Measurements from ENCODE around the gene KIF3A.
A peak's percentile ranks its signal among the peaks of the same experiment; 100 is the strongest.

Gene KIF3A

GRCh38 chr5:132746954-132747615 lies 9.7 kb upstream of the KIF3A start, which contains the start of gene CCNI2 (continued):
- TF ChIP-seq ZNF580 (tag by site-specific recombination; IDR thresholded peaks at IDR 0.05) (peak; percentile 82; the same call in 1 of the 2 replicates), GLIS1 (tag by site-specific recombination; IDR thresholded peaks at IDR 0.05) (peak; percentile 91), IKZF3 (tag by site-specific recombination; IDR thresholded peaks at IDR 0.05) (peak; percentile 7; the same call in 1 of the 2 replicates), GLIS2 (tag by site-specific recombination; IDR thresholded peaks at IDR 0.05) (peak; percentile 84), EGR2 (tag by site-specific recombination; IDR thresholded peaks at IDR 0.05; ENCODE audit: low read depth) (0 out of 2 replicates have a peak, but pooled peaks have one; percentile 13)
- TF ChIP-seq, protein P1, sequence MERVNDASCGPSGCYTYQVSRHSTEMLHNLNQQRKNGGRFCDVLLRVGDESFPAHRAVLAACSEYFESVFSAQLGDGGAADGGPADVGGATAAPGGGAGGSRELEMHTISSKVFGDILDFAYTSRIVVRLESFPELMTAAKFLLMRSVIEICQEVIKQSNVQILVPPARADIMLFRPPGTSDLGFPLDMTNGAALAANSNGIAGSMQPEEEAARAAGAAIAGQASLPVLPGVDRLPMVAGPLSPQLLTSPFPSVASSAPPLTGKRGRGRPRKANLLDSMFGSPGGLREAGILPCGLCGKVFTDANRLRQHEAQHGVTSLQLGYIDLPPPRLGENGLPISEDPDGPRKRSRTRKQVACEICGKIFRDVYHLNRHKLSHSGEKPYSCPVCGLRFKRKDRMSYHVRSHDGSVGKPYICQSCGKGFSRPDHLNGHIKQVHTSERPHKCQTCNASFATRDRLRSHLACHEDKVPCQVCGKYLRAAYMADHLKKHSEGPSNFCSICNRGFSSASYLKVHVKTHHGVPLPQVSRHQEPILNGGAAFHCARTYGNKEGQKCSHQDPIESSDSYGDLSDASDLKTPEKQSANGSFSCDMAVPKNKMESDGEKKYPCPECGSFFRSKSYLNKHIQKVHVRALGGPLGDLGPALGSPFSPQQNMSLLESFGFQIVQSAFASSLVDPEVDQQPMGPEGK (tag by site-specific recombination; IDR thresholded peaks at IDR 0.05): peak; percentile 87
- TF ChIP-seq, protein P2, sequence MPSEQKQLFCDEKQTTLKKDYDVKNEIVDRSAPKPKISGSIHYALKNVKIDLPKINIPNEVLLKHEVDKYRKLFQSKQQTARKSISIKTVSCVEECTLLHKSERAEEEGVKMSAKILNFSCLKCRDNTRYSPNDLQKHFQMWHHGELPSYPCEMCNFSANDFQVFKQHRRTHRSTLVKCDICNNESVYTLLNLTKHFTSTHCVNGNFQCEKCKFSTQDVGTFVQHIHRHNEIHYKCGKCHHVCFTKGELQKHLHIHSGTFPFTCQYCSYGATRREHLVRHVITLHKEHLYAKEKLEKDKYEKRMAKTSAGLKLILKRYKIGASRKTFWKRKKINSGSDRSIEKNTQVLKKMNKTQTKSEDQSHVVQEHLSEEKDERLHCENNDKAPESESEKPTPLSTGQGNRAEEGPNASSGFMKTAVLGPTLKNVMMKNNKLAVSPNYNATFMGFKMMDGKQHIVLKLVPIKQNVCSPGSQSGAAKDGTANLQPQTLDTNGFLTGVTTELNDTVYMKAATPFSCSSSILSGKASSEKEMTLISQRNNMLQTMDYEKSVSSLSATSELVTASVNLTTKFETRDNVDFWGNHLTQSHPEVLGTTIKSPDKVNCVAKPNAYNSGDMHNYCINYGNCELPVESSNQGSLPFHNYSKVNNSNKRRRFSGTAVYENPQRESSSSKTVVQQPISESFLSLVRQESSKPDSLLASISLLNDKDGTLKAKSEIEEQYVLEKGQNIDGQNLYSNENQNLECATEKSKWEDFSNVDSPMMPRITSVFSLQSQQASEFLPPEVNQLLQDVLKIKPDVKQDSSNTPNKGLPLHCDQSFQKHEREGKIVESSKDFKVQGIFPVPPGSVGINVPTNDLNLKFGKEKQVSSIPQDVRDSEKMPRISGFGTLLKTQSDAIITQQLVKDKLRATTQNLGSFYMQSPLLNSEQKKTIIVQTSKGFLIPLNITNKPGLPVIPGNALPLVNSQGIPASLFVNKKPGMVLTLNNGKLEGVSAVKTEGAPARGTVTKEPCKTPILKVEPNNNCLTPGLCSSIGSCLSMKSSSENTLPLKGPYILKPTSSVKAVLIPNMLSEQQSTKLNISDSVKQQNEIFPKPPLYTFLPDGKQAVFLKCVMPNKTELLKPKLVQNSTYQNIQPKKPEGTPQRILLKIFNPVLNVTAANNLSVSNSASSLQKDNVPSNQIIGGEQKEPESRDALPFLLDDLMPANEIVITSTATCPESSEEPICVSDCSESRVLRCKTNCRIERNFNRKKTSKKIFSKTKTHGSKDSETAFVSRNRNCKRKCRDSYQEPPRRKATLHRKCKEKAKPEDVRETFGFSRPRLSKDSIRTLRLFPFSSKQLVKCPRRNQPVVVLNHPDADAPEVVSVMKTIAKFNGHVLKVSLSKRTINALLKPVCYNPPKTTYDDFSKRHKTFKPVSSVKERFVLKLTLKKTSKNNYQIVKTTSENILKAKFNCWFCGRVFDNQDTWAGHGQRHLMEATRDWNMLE (tag by site-specific recombination; conservative IDR thresholded peaks at IDR 0.05; ENCODE audit: low read depth): no peak

DNA sequence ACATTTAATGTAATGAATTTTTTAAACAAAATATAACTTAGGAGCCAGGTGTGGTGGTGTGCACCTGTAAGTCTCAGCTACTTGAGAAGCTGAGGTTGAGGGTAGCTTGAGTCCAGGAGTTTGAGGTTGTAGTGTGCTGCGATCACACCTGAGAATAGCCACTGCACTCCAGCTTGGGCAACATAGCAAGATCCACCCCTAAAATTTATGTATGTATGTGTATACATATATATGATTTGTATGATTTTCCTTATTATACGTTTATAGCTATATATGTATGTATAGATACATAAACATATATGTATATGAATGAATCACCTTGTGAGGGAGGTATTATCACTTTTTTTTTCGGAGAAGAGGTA lies 9.2 kb upstream of the KIF3A start:
- ChIA-PET CTCF (interaction anchor here (0.6 to 2.1 kb wide), 16 partner anchors 8 to 559 kb away, joined by 3 to 6 read pairs (median 3); no protein-coding TSS in a partner anchor), POLR2A (interaction anchor here (0.8 to 1.7 kb wide), 2 partner anchors 9 to 73 kb away, joined by 3 to 8 read pairs; partner anchors contain the start of gene KIF3A)
- Histone ChIP-seq H3K9me3 (ENCODE audit: control insufficient read depth, insufficient read depth, low read depth, low read length) (no peaks in the 10 kb centered on the region), H3K27ac (ENCODE audit: extremely low read depth, low read depth, low read length) (no peak overlapping the region), H3K4me1 (ENCODE audit: control insufficient read depth, insufficient read depth, low read length) (no peaks in the 10 kb centered on the region), H3K4me3 (ENCODE audit: low read depth, low read length) (no peak overlapping the region), H3K36me3 (ENCODE audit: control insufficient read depth in 2 of 2, insufficient read depth in 1 of 2, low read length in 2 of 2) (no peaks in the 10 kb centered on the region)
- TF ChIP-seq GLIS2 (tag by site-specific recombination; IDR thresholded peaks at IDR 0.05): no peak
- peak; percentile 63; the same call in 1 of the 2 replicates for TF ChIP-seq ZNF121 (tag by site-specific recombination; IDR thresholded peaks at IDR 0.05)

GRCh38 chr5:132744659-132745058 lies 7.3 kb upstream of the KIF3A start:
- ChIA-PET CTCF (interaction anchor here (0.6 to 1.1 kb wide), 5 partner anchors 13 to 667 kb away, joined by 3 read pairs; no protein-coding TSS in a partner anchor), POLR2A (no interaction called here)
- Histone ChIP-seq H3K27ac (ENCODE audit: extremely low read depth, low read depth, low read length) (no peak overlapping the region), H3K9me3 (ENCODE audit: control insufficient read depth, insufficient read depth, low read depth, low read length) (no peaks in the 10 kb centered on the region), H3K4me3 (ENCODE audit: low read depth, low read length) (no peak overlapping the region), H3K36me3 (ENCODE audit: control insufficient read depth in 2 of 2, insufficient read depth in 1 of 2, low read length in 2 of 2) (no peaks in the 10 kb centered on the region), H3K4me1 (ENCODE audit: control insufficient read depth, insufficient read depth, low read length) (no peaks in the 10 kb centered on the region)
- no peak for TF ChIP-seq ZBTB20 (tag by site-specific recombination; IDR thresholded peaks at IDR 0.05)
- no peak for TF ChIP-seq ZNF580 (tag by site-specific recombination; IDR thresholded peaks at IDR 0.05)
- TF ChIP-seq ZNF146 (tag by site-specific recombination; IDR thresholded peaks at IDR 0.05): no peak
- TF ChIP-seq ZNF132 (tag by site-specific recombination; IDR thresholded peaks at IDR 0.05; ENCODE audit: borderline replicate concordance): no peak
- peak; percentile 92 for TF ChIP-seq PRDM1 (tag by site-specific recombination; IDR thresholded peaks at IDR 0.05)

Data from HEK293 (cell line).